Small intestine (tissue), 16 donors: Measurements from ENCODE around the gene TSR2. TPM values are rescaled to one million over a fixed set of nuclear protein-coding genes. Genes with fewer than 3 reads are reported as not detected.
A peak's percentile ranks its signal among the peaks of the same experiment; 100 is the strongest.

Source experiments
- DNase-seq, 2 donors: peaks; one replicate each; pipeline versions ENCODE4 v3.0.0 to v3.0.0-alpha.2; 2013
- FAIRE-seq: peaks from 2 replicates; lab custom pipeline; 2012; peaks lifted over from hg19 to GRCh38; lab: Jason Lieb, UNC
- H3K27ac ChIP-seq, 3 donors: one replicate each; pipeline ENCODE4 v1.5.1; 2013; ENCODE audit warnings: low read length in 2 of 3, mild to moderate bottlenecking in 2 of 3, control low read depth in 1 of 3, inconsistent platforms in 1 of 3, low read depth in 1 of 3, moderate library complexity in 1 of 3
- H3K27me3 ChIP-seq, 3 donors: one replicate each; pipeline ENCODE4 v1.6.1; 2013; ENCODE audit warnings: low read length in 3 of 3, inconsistent platforms in 1 of 3; ENCODE audit not compliant: control insufficient read depth in 3 of 3, insufficient read depth in 3 of 3
- H3K36me3 ChIP-seq, 3 donors: one replicate each; pipeline ENCODE4 v1.6.1; 2013; ENCODE audit warnings: low read length in 3 of 3, inconsistent platforms in 1 of 3, low read depth in 1 of 3, mild to moderate bottlenecking in 1 of 3, moderate library complexity in 1 of 3; ENCODE audit not compliant: control insufficient read depth in 3 of 3, insufficient read depth in 2 of 3
- H3K4me1 ChIP-seq, 3 donors: one replicate each; pipeline ENCODE4 v1.6.1; 2013; ENCODE audit warnings: low read length in 2 of 3, inconsistent platforms in 1 of 3, low read depth in 1 of 3, mild to moderate bottlenecking in 1 of 3, moderate library complexity in 1 of 3; ENCODE audit not compliant: control insufficient read depth in 3 of 3, insufficient read depth in 2 of 3
- H3K4me3 ChIP-seq, 3 donors: one replicate each; pipeline ENCODE4 v1.5.1; 2013; ENCODE audit warnings: low read length in 3 of 3, control low read depth in 1 of 3, inconsistent platforms in 1 of 3, low read depth in 1 of 3, mild to moderate bottlenecking in 1 of 3, moderate library complexity in 1 of 3
- H3K9me3 ChIP-seq, 2 donors: one replicate each; pipeline ENCODE4 v1.6.1; 2013; ENCODE audit warnings: low read depth in 1 of 2, low read length in 1 of 2; ENCODE audit not compliant: control insufficient read depth in 2 of 2, insufficient read depth in 1 of 2
- WGBS, 3 donors: extraction: QIAGEN DNeasy Blood & Tissue Kit; methylation state at CpG; one replicate each; pipeline ENCODE4 v1.1.7; 2013; 5-methylcytosine and 5-hydroxymethylcytosine counted together
- long read RNA-seq, 10 donors: transcript quantifications; one replicate each; lab custom pipeline, GENCODE V29; 2026
- polyA plus RNA-seq, 4 donors: library from polyadenylated mRNA; stranded (reverse) in 3 of 4; unstranded in 1 of 4; fragments of 200-250 nt in 3 of 4; fragments of 120-200 nt in 1 of 4; gene quantifications; one replicate each; pipeline versions ENCODE4 v1.2.1 to v1.2.3, GENCODE V29; 2013
- donor health status: healthy with polysubstance abuse.
- donor health status: control.
- donor health status: control.
- donor health status: Bipolar disorder and iron deficiency.
- donor health status: healthy.

Gene TSR2, protein sequence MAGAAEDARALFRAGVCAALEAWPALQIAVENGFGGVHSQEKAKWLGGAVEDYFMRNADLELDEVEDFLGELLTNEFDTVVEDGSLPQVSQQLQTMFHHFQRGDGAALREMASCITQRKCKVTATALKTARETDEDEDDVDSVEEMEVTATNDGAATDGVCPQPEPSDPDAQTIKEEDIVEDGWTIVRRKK
- 10 to 100 TPM; 28.4 to 49.9 (median 39.9) TPM for polyA plus RNA-seq
- long read RNA-seq, donor 1, transcript TSR2-201 (5 exons, 1,534 nt): major isoform, 35 of 100 reads
- long read RNA-seq, donor 1, partial matches to known transcripts: 65 of 100 reads
- long read RNA-seq, donor 1, other reads (novel, unspliced or antisense): 0 of 100 reads
- long read RNA-seq, donor 2, partial matches to known transcripts: 0 of 4 reads
- long read RNA-seq, donor 2, other reads (novel, unspliced or antisense): 0 of 4 reads
- long read RNA-seq, donor 3, transcript TSR2-201 (5 exons, 1,534 nt): major isoform, 7 of 7 reads
- long read RNA-seq, donor 3, partial matches to known transcripts: 0 of 7 reads
- long read RNA-seq, donor 3, other reads (novel, unspliced or antisense): 0 of 7 reads
- long read RNA-seq, donor 4, partial matches to known transcripts: 0 of 2 reads
- long read RNA-seq, donor 4, other reads (novel, unspliced or antisense): 0 of 2 reads
- long read RNA-seq, donor 5, partial matches to known transcripts: 0 of 4 reads
- long read RNA-seq, donor 5, other reads (novel, unspliced or antisense): 0 of 4 reads
- long read RNA-seq, donor 6, transcript TSR2-201 (5 exons, 1,534 nt): major isoform, 13 of 18 reads
- long read RNA-seq, donor 6, partial matches to known transcripts: 0 of 18 reads
- long read RNA-seq, donor 6, other reads (novel, unspliced or antisense): 5 of 18 reads
- long read RNA-seq, donor 7, transcript TSR2-201 (5 exons, 1,534 nt): major isoform, 21 of 59 reads
- long read RNA-seq, donor 7, partial matches to known transcripts: 38 of 59 reads
- long read RNA-seq, donor 7, other reads (novel, unspliced or antisense): 0 of 59 reads
- long read RNA-seq, donor 8, partial matches to known transcripts: 0 of 2 reads
- long read RNA-seq, donor 8, other reads (novel, unspliced or antisense): 0 of 2 reads
- long read RNA-seq, donor 9: 0 reads
- long read RNA-seq, donor 10, transcript TSR2-201 (5 exons, 1,534 nt): major isoform, 16 of 16 reads
- long read RNA-seq, donor 10, partial matches to known transcripts: 0 of 16 reads
- long read RNA-seq, donor 10, other reads (novel, unspliced or antisense): 0 of 16 reads

DNA sequence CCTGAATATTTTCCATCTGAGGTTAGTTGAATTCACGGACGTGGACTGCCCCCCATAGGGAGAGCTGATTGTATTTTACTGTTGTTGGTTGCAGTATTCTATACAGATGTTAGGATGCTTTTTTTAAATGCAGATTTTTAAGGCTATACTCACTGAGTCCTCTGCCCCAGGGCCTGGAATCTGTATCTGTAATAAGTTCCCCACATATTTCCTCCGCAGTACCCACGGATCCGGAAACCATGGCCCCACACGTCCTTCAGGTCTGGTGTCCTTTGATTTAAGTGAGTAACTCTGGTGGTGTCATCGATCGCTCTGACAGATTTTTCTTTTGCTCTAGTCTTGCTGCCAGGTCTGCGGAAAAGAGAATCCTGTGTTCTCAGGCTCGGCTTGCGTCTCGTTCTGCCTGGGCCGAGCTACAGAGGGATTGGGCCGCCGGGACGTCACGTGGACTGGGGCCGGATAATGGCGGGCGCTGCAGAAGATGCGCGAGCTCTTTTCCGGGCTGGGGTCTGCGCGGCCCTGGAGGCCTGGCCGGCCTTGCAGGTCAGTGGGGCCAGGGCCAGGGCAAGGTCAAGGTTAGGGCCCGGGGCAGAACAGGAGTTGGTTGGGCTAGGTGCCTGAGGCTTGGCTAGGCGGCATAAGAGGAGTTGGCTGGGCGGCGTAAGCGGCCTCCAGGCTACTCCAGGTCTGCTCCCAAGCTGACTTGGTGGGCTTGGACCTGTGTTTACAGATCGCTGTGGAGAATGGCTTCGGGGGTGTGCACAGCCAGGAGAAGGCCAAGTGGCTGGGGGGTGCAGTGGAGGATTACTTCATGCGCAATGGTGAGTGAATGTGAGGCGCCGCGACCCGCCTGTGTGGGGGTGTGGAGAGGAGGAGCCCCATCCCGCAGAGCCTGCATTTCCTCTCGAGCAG is at the start of gene TSR2:
TSR2 (plus strand) TSS at position 445 of the 912 bp plus-strand sequence; CDS start at position 463, 18 bp downstream.
- H3K4me3 ChIP-seq: peak within 1 kb of the TSS; percentile 75 to 92 (median 85)
- WGBS, 3 donors: 0 to 34% (median 9%) methylated on average over 37 to 40 of the region's 40 CpGs
- no peaks in the 10 kb centered on the region for H3K9me3 ChIP-seq
- peak; percentile 83 to 87 for DNase-seq
- no peak for FAIRE-seq
- H3K27ac ChIP-seq: peak within 1 kb of the TSS in 2 of 3 donors; percentile 27 to 51
- H3K27me3 ChIP-seq: no peaks in the 10 kb centered on the region
- H3K36me3 ChIP-seq: peaks cover 0 to 11% (median 7%) of the 10 kb centered on the region in 3 donors
- H3K4me1 ChIP-seq: peaks cover 0 to 7% (median 4%) of the 10 kb centered on the region in 3 donors

DNA sequence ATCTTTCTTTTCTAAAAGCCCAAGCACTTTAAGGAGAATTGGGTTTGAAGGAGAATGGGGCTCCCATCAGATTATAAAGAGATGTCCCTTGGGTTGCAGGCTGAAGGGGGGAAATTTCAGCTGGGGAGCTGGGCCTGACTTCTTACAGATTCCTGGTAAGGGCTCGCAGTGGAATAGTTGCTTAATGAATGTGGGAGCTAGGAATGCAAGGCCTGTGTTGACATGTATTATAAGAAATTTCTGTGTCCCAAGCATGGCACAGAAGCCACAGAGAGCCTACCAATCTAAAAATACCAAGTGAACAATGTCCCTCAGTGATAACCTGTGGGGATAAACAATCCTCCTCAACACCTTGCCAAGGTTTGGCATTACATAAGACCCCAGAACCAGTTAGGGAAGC is 43.1 kb upstream of the TSR2 start:
- Histone ChIP-seq H3K9me3 (no peaks in the 10 kb centered on the region), H3K36me3 (no peaks in the 10 kb centered on the region), H3K27ac (no peak overlapping the region), H3K4me3 (no peak overlapping the region), H3K4me1 (no peaks in the 10 kb centered on the region), H3K27me3 (no peaks in the 10 kb centered on the region)
- no peak for DNase-seq
- FAIRE-seq: no peak
- WGBS, 3 donors: 86 to 100% (median 87%) methylated on average over 1 of the region's 1 CpG

DNA sequence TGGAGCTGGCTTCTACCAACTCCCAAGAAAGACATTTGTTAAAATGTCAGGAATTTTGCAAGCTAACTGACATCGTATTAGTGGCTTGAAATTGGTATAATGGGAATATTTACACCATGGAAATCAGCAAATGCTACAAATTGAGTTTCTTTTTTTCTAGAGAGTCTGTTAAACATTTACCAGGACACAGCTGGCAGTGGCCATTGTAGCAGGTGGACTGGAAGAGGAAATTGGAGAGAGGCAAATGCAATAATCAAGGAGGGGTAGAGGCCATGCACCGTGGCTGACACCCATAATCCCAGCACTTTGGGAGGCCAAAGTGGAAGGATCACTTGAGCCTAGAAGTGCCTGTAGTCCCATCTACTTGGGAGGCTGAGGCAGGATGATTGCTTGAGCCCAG is 32.9 kb upstream of the TSR2 start:
- Histone ChIP-seq H3K9me3 (no peaks in the 10 kb centered on the region), H3K4me1 (no peaks in the 10 kb centered on the region), H3K4me3 (no peak overlapping the region), H3K27ac (no peak overlapping the region), H3K27me3 (no peaks in the 10 kb centered on the region), H3K36me3 (no peaks in the 10 kb centered on the region)
- peak in 1 of 2 donors; percentile 23 for DNase-seq
- FAIRE-seq: no peak
- 37 to 57% (median 45%) methylated on average over 2 of the region's 2 CpGs for WGBS, 3 donors

DNA sequence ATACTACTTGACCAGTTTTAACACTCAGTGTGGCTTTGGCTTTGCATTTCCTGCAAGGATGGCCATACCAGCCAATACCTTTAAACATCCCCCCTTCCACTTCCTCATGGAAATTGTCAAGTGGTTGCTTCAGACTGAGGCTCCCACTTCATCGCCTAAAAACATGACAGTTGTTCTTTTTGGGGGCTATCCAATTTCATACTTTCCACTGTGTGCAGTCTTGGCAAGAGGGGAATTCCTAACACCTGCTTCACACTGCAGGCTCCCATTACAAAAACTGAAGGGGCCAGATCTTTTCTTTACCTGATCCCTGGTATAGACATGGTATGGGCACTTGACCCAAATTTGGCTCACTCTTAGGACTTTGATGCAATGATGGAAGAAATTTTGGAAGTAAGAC is 28.5 kb upstream of the TSR2 start:
- 64 to 93% (median 71%) methylated on average over 1 of the region's 1 CpG for whole genome bisulfite sequencing, 3 donors

DNA sequence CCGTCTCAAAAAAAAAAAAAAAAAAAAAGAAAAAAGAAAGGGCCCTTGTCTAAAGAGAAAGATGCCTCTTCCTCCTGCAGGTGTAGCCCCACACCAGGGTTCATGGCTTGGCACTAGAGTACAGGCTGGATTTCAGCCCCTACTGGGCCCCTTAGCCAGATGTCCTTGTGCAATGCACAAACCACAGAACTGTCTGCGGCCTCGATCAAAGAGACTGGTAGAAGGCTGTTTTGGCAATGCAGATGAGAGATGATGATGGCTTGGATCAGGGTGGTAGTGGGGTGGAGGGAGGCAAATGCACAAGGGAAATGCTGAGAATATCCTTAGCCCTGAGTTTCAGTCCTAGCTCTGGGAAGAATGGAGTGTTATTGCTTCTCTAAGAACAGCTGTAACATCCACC is 26.5 kb upstream of the TSR2 start:
- peaks cover 0 to 2% (median 0%) of the 10 kb centered on the region in 3 donors for H3K27me3 ChIP-seq
- H3K4me1 ChIP-seq: no peaks in the 10 kb centered on the region
- WGBS, 3 donors: 54 to 87% (median 63%) methylated on average over 2 to 3 of the region's 3 CpGs
- DNase-seq: no peak
- no peak overlapping the region for H3K4me3 ChIP-seq
- no peak for FAIRE-seq
- no peaks in the 10 kb centered on the region for H3K9me3 ChIP-seq
- H3K27ac ChIP-seq: no peak overlapping the region
- no peaks in the 10 kb centered on the region for H3K36me3 ChIP-seq

More for the DNA sequence above, 28.5 kb upstream of the TSR2 start:
- FAIRE-seq (no peak), DNase-seq (no peak)
- H3K27ac ChIP-seq: no peak overlapping the region
- no peaks in the 10 kb centered on the region for H3K36me3 ChIP-seq
- no peaks in the 10 kb centered on the region for H3K4me1 ChIP-seq
- no peaks in the 10 kb centered on the region for H3K9me3 ChIP-seq
- peaks cover 0 to 1% (median 0%) of the 10 kb centered on the region in 3 donors for H3K27me3 ChIP-seq
- no peak overlapping the region for H3K4me3 ChIP-seq

DNA sequence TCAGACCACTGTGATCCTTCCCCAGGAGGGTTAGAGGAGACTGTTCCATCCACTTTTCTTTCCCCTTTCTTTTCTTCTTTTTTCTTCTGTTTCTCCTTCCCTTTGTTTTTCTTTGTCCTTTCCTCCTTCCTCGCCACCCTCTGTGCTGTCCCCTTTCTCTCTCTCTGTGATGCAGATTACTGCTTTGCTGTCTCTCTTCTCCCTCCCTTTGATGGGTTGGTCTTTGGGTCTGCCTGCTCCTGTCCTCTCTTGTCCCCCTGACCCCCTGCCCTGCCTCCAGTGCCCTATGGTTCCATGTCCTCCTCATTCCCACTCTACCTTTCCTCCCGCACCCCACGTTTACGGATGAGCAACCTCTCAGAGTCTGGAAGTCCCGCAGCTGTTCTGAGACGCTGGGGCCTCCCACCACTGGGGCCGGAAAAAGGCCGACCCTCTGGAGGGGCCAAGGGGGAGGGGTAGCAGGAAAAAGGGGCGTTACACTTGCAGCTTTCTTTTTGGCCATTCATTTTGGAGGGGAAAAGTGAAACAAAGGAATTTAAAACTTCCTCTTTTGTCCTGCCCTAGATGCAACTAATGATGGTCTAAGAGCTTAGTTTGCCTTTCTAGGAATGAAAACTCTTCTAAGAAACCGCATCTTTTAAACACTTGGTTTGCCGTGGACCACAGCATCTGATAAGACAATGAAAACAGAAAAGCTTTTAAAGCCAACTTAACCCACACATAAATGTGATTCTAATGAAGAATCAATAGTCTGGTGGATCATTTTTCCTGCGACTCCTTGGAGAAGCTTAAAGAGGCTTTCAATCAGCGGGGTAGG is 24.5 kb upstream of the TSR2 start:
- H3K27me3 ChIP-seq: peaks cover 0 to 2% (median 0%) of the 10 kb centered on the region in 3 donors
- FAIRE-seq (no peak), DNase-seq (no peak)
- H3K4me3 ChIP-seq: no peak overlapping the region
- H3K4me1 ChIP-seq: no peaks in the 10 kb centered on the region
- no peak overlapping the region for H3K27ac ChIP-seq
- H3K9me3 ChIP-seq: no peaks in the 10 kb centered on the region
- H3K36me3 ChIP-seq: no peaks in the 10 kb centered on the region
- 22 to 48% (median 40%) methylated on average over 13 of the region's 13 CpGs for WGBS, 3 donors

DNA sequence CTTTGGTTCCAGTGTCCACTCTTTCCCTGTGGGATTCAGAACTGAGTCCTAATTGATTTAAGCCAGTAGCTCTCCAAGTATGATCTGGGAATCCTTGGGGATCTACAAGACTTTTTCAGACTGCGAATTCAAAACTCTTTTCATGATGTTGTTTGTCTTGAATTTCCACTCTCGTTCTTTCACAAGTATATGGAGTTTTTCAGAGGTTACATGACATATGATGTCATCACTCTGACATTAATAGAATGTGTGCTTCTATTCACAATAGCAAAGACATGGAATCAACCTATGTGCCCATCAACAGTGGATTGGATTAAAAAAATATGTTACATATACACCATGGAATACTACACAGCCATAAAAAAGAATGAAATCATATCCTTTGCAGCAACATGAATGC is 23.2 kb upstream of the TSR2 start:
- no peaks in the 10 kb centered on the region for H3K4me1 ChIP-seq
- no peak for FAIRE-seq
- H3K27ac ChIP-seq: no peak overlapping the region
- no peak overlapping the region for H3K4me3 ChIP-seq
- WGBS, 3 donors: 77 to 88% (median 77%) methylated on average over 2 of the region's 2 CpGs
- H3K27me3 ChIP-seq: peaks cover 0 to 2% (median 0%) of the 10 kb centered on the region in 3 donors
- DNase-seq: no peak
- H3K36me3 ChIP-seq: no peaks in the 10 kb centered on the region
- H3K9me3 ChIP-seq: no peaks in the 10 kb centered on the region
